ENCODE results near the gene RAD54L.

DNA sequence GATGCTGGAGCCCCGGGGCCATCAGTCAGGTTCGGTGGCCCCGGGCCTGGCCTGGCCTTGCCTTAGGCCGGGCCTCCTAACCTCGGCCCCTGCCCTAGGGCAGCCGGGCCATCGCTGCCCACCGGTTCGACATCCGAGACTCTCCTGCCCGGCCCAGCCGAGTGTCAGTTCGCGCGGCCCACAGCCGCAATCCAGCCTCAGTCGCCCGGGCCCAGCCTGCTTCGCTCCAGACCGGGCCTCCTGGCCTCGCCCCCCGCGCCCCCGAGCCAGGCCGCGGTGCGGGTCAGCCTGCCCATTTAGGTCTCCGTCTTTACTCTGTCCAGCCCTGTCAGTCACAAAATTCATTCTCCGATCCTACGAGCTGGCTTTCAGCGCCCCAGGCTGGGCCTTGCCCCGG lies 55.1 kb downstream of the RAD54L start:
- no peak for TF ChIP-seq POLR2A (IDR thresholded peaks at IDR 0.05)
- TF ChIP-seq, protein P1, sequence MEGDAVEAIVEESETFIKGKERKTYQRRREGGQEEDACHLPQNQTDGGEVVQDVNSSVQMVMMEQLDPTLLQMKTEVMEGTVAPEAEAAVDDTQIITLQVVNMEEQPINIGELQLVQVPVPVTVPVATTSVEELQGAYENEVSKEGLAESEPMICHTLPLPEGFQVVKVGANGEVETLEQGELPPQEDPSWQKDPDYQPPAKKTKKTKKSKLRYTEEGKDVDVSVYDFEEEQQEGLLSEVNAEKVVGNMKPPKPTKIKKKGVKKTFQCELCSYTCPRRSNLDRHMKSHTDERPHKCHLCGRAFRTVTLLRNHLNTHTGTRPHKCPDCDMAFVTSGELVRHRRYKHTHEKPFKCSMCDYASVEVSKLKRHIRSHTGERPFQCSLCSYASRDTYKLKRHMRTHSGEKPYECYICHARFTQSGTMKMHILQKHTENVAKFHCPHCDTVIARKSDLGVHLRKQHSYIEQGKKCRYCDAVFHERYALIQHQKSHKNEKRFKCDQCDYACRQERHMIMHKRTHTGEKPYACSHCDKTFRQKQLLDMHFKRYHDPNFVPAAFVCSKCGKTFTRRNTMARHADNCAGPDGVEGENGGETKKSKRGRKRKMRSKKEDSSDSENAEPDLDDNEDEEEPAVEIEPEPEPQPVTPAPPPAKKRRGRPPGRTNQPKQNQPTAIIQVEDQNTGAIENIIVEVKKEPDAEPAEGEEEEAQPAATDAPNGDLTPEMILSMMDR (IDR thresholded peaks at IDR 0.05), result no peak

Data from breast epithelium (tissue), 3 donors.